Measurements from ENCODE around the gene ZNF618.

GRCh38 chr9:113857875-113858274 lies 18.2 kb upstream of the ZNF618 start:
- TF ChIP-seq CTCF (IDR thresholded peaks at IDR 0.05; ENCODE audit: borderline replicate concordance, extremely low read depth, low read length, poor library complexity, severe bottlenecking) (no peak), EZH2 (IDR thresholded peaks at IDR 0.05; ENCODE audit: borderline replicate concordance, low read depth, low read length, severe bottlenecking) (no peak)
